Measurements from ENCODE around the gene MRPL36. TPM values are rescaled to one million over a fixed set of nuclear protein-coding genes. Genes with fewer than 3 reads are reported as not detected.
"Not testable (repeated sequence)": the region's sequence is repeated elsewhere in the genome, so short reads cannot be mapped to it uniquely, and the experiment has no call there.

Gene MRPL36
- total RNA-seq, 5 donors from 2014 or later (not counting 1 experiment from before 2014, with no cell fraction given), result 10.6 to 32.5 (median 29.8) TPM

DNA sequence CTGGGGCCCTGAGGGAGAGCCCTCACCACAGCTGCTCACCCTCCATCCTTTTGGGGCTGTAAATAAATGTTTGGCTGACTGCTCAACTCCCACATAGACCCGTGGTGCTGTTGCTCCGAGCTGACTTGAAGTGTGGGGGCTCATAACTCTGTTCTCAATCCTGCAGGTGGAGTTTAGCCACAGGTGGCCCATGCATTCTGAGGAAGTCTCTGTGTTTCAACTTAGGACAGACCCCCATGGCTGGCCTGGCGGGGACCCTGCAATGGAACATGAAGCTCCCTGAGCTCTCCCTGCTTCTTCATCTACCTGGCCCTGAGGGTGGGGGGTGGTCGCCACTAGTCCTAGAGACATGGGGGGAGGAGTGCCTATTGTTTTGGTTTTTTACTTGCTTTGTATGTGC is 21.3 kb upstream of the MRPL36 start:
- H3K9me3 Mint-ChIP-seq, result peaks cover 0 to 5% (median 0%) of the 10 kb centered on the region in 3 donors
- 100% methylated on average over 2 of the region's 4 CpGs for WGBS (ENCODE audit: insufficient coverage)
- DNase-seq, result peak in 1 of 35 experiments; percentile 4
- Histone ChIP-seq H3K27me3 (replicated peaks in 1 of 2; ENCODE audit: control insufficient read depth in 2 of 2, extremely low read depth in 1 of 2, insufficient read depth in 2 of 2, low read length in 1 of 2) (no peaks in the 10 kb centered on the region), H3K27ac (ENCODE audit: low read length) (no peak overlapping the region), H3K4me3 (ENCODE audit: control insufficient read depth in 1 of 2, extremely low read depth in 1 of 2, low read length in 1 of 2) (no peak overlapping the region), H3K9me3 (no peaks in the 10 kb centered on the region), H3K4me1 (ENCODE audit: control insufficient read depth in 1 of 2, extremely low read depth in 1 of 2, insufficient read depth in 2 of 2, low read length in 2 of 2) (no peaks in the 10 kb centered on the region), H3K36me3 (ENCODE audit: control insufficient read depth in 2 of 2, extremely low read depth in 1 of 2, insufficient read depth in 1 of 2, low read length in 1 of 2) (peaks cover 20 to 50% of the 10 kb centered on the region in 2 donors)
- peaks cover 0 to 7% (median 0%) of the 10 kb centered on the region in 3 donors for H3K4me1 Mint-ChIP-seq
- POLR2A ChIA-PET, result interaction anchor here in 1 of 2 donors (1.0 kb wide), 1 partner anchor 19 kb away, joined by 3 read pairs; no protein-coding TSS in a partner anchor
- CTCF ChIA-PET, result no interaction called here
- no peak overlapping the region for H3K27ac Mint-ChIP-seq
- no peak for ATAC-seq (replicated peaks in 1 of 4)
- no peaks in the 10 kb centered on the region for H3K27me3 Mint-ChIP-seq
- peaks cover 67% of the 10 kb centered on the region for H3K36me3 Mint-ChIP-seq
- no peak overlapping the region for H3K4me3 Mint-ChIP-seq

DNA sequence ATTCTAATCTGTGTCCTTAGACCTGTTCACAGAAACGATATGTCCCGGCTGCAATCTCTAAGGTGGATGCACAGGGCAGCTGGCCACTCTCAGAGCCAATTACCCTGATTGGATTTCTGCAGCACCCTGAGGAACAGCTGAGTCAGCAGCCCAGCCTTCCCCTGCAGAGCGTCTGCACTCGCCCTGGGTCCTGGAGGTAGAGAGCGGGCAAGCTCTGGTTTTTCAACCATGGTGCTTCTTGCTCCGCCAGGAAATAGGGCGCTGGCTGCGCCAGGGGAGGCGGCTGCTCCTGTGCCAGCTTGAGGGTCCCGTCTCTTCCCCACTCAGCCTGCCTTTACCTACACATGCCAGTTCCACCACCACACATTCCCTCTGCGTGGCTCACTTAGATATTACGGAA is 20.7 kb upstream of the MRPL36 start:
- H3K9me3 ChIP-seq, result no peaks in the 10 kb centered on the region
- Mint-ChIP-seq H3K36me3 (peaks cover 66% of the 10 kb centered on the region), H3K4me3 (no peak overlapping the region), H3K27ac (no peak overlapping the region), H3K27me3 (no peaks in the 10 kb centered on the region), H3K4me1 (peaks cover 0 to 7% (median 0%) of the 10 kb centered on the region in 3 donors), H3K9me3 (peaks cover 0 to 5% (median 0%) of the 10 kb centered on the region in 3 donors)
- peak in 1 of 35 experiments; percentile 2 for DNase-seq
- peaks cover 20 to 56% of the 10 kb centered on the region in 2 donors for H3K36me3 ChIP-seq (ENCODE audit: control insufficient read depth in 2 of 2, extremely low read depth in 1 of 2, insufficient read depth in 1 of 2, low read length in 1 of 2)
- H3K4me1 ChIP-seq (ENCODE audit: control insufficient read depth in 1 of 2, extremely low read depth in 1 of 2, insufficient read depth in 2 of 2, low read length in 2 of 2), result no peaks in the 10 kb centered on the region
- H3K27me3 ChIP-seq (replicated peaks in 1 of 2; ENCODE audit: control insufficient read depth in 2 of 2, extremely low read depth in 1 of 2, insufficient read depth in 2 of 2, low read length in 1 of 2), result no peaks in the 10 kb centered on the region
- ChIA-PET CTCF (no interaction called here), POLR2A (interaction anchor here in 1 of 2 donors (1.0 kb wide), 1 partner anchor 19 kb away, joined by 3 read pairs; no protein-coding TSS in a partner anchor)
- H3K27ac ChIP-seq (ENCODE audit: low read length), result no peak overlapping the region
- H3K4me3 ChIP-seq (ENCODE audit: control insufficient read depth in 1 of 2, extremely low read depth in 1 of 2, low read length in 1 of 2), result no peak overlapping the region
- WGBS (ENCODE audit: insufficient coverage), result 87% methylated on average over 9 of the region's 12 CpGs
- ATAC-seq (replicated peaks in 1 of 4), result no peak

DNA sequence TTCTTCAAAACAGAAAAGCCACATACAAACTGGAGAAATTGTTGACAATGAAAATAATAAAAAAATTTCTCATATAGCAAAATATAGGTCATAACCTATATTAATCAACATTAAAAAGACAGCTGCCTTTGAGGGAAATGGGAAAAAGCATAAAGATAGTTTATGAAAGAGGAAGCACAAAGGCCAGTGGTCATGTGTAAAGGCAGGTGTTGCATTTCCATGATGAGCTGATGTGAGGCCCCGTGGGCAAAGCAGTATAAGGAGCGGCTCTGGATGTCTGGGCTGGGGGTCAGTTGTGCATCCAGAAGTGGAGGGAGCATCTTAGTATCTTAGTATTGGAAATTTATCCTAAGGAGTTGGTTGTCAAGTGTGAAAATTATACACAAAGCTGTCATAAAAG is 19.8 kb upstream of the MRPL36 start:
- H3K27ac Mint-ChIP-seq, result no peak overlapping the region
- CTCF ChIA-PET, result interaction anchor here in 1 of 2 donors (0.7 kb wide), 1 partner anchor 17 kb away, joined by 4 read pairs; no protein-coding TSS in a partner anchor

DNA sequence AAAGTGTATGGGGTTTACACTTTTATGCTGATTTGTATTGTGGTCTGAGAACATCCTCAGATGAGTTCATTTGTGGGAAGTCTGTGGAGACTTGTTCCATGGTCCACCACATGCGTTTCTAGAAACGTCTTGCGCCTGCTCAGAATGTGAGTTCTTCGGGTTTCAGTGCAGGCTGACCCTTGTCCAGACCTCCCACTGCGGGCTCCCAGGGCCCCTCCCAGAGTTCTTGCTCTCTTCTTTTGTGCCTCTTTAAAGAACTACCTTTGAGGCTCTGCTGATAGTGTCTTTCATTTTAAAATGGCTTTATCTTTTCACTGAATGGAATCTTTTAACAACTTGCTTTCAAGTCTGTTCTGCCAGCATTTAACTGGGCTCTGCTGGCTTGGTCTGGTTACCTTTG is 19.1 kb upstream of the MRPL36 start:
- DNase-seq (no peak), ATAC-seq (replicated peaks in 1 of 4) (no peak)
- H3K27me3 ChIP-seq (replicated peaks in 1 of 2; ENCODE audit: control insufficient read depth in 2 of 2, extremely low read depth in 1 of 2, insufficient read depth in 2 of 2, low read length in 1 of 2), result no peaks in the 10 kb centered on the region
- POLR2A ChIA-PET, result no interaction called here
- H3K4me3 ChIP-seq (ENCODE audit: control insufficient read depth in 1 of 2, extremely low read depth in 1 of 2, low read length in 1 of 2), result no peak overlapping the region
- no peak overlapping the region for H3K27ac ChIP-seq (ENCODE audit: low read length)
- WGBS (ENCODE audit: insufficient coverage), result 78% methylated on average over 4 of the region's 5 CpGs
- Mint-ChIP-seq H3K27ac (peak overlapping the region in 1 of 2 donors; percentile 6), H3K36me3 (peaks cover 79% of the 10 kb centered on the region), H3K4me3 (no peak overlapping the region), H3K4me1 (peaks cover 0 to 7% (median 0%) of the 10 kb centered on the region in 3 donors), H3K9me3 (peaks cover 0 to 5% (median 0%) of the 10 kb centered on the region in 3 donors), H3K27me3 (no peaks in the 10 kb centered on the region)
- H3K36me3 ChIP-seq (ENCODE audit: control insufficient read depth in 2 of 2, extremely low read depth in 1 of 2, insufficient read depth in 1 of 2, low read length in 1 of 2), result peaks cover 23 to 70% of the 10 kb centered on the region in 2 donors
- CTCF ChIA-PET, result no interaction called here
- no peaks in the 10 kb centered on the region for H3K9me3 ChIP-seq
- no peaks in the 10 kb centered on the region for H3K4me1 ChIP-seq (ENCODE audit: control insufficient read depth in 1 of 2, extremely low read depth in 1 of 2, insufficient read depth in 2 of 2, low read length in 2 of 2)

More for the DNA sequence above, 19.8 kb upstream of the MRPL36 start:
- Histone ChIP-seq H3K27ac (ENCODE audit: low read length) (no peak overlapping the region), H3K4me1 (ENCODE audit: control insufficient read depth in 1 of 2, extremely low read depth in 1 of 2, insufficient read depth in 2 of 2, low read length in 2 of 2) (no peaks in the 10 kb centered on the region), H3K27me3 (replicated peaks in 1 of 2; ENCODE audit: control insufficient read depth in 2 of 2, extremely low read depth in 1 of 2, insufficient read depth in 2 of 2, low read length in 1 of 2) (no peaks in the 10 kb centered on the region), H3K4me3 (ENCODE audit: control insufficient read depth in 1 of 2, extremely low read depth in 1 of 2, low read length in 1 of 2) (no peak overlapping the region), H3K36me3 (ENCODE audit: control insufficient read depth in 2 of 2, extremely low read depth in 1 of 2, insufficient read depth in 1 of 2, low read length in 1 of 2) (peaks cover 23 to 63% of the 10 kb centered on the region in 2 donors), H3K9me3 (no peaks in the 10 kb centered on the region)
- ATAC-seq (replicated peaks in 1 of 4) (no peak), DNase-seq (no peak)
- H3K4me3 Mint-ChIP-seq, result no peak overlapping the region
- peaks cover 0 to 7% (median 0%) of the 10 kb centered on the region in 3 donors for H3K4me1 Mint-ChIP-seq
- H3K36me3 Mint-ChIP-seq, result peaks cover 76% of the 10 kb centered on the region
- peaks cover 0 to 5% (median 0%) of the 10 kb centered on the region in 3 donors for H3K9me3 Mint-ChIP-seq
- POLR2A ChIA-PET, result no interaction called here
- no peaks in the 10 kb centered on the region for H3K27me3 Mint-ChIP-seq
- 100% methylated on average over 2 of the region's 2 CpGs for WGBS (ENCODE audit: insufficient coverage)

DNA sequence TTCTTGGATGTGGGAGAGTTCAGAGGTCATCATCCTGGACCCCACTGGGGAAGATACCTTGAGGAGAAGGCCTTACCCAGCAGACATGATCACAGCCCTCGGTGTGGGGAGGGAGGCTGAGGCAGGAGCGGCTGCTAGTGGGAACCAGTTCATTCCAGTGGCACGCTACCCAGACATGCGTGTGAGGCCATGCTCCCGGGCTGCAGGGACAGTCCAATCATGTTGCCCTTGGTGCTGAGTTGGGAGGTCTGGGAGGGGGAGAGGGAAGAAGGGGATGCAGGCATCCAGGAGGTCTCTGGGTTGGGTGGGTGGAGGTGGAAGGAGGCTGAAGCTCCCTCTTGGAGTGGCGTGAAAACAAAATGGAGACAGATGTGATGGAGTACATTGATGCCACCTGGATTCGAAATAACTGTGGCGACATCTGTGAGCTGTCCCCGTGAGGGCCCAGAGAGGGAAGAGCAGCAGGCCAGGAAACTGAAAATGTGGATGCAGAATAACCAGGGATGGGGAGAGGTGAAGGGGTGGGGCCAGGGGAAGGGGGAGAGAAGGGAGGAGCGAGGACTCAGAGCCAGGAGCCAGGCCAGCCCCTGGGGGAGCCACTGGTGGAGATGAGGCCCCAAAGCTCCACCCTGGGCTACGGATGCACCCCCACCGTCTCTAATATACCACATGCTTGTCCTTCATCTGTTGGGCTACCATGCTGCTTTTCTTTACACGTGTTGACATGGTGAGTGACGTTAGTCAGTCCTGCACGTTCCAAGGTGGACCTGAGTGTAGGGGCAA is 17.8 kb upstream of the MRPL36 start:
- no peak overlapping the region for H3K27ac ChIP-seq (ENCODE audit: low read length)
- H3K36me3 Mint-ChIP-seq, result peaks cover 84% of the 10 kb centered on the region
- H3K9me3 Mint-ChIP-seq, result peaks cover 0 to 5% (median 0%) of the 10 kb centered on the region in 3 donors
- DNase-seq, result no peak
- no peak for ATAC-seq (replicated peaks in 1 of 4)
- no peak overlapping the region for H3K4me3 ChIP-seq (ENCODE audit: control insufficient read depth in 1 of 2, extremely low read depth in 1 of 2, low read length in 1 of 2)
- 90% methylated on average over 15 of the region's 15 CpGs for WGBS (ENCODE audit: insufficient coverage)
- no peak overlapping the region for H3K4me3 Mint-ChIP-seq
- H3K27ac Mint-ChIP-seq, result no peak overlapping the region
- H3K27me3 Mint-ChIP-seq, result no peaks in the 10 kb centered on the region
- no peaks in the 10 kb centered on the region for H3K9me3 ChIP-seq
- H3K36me3 ChIP-seq (ENCODE audit: control insufficient read depth in 2 of 2, extremely low read depth in 1 of 2, insufficient read depth in 1 of 2, low read length in 1 of 2), result peaks cover 23 to 82% of the 10 kb centered on the region in 2 donors
- no peaks in the 10 kb centered on the region for H3K4me1 ChIP-seq (ENCODE audit: control insufficient read depth in 1 of 2, extremely low read depth in 1 of 2, insufficient read depth in 2 of 2, low read length in 2 of 2)
- peaks cover 0 to 7% (median 0%) of the 10 kb centered on the region in 3 donors for H3K4me1 Mint-ChIP-seq
- H3K27me3 ChIP-seq (replicated peaks in 1 of 2; ENCODE audit: control insufficient read depth in 2 of 2, extremely low read depth in 1 of 2, insufficient read depth in 2 of 2, low read length in 1 of 2), result no peaks in the 10 kb centered on the region
- ChIA-PET CTCF (no interaction called here), POLR2A (no interaction called here)

DNA sequence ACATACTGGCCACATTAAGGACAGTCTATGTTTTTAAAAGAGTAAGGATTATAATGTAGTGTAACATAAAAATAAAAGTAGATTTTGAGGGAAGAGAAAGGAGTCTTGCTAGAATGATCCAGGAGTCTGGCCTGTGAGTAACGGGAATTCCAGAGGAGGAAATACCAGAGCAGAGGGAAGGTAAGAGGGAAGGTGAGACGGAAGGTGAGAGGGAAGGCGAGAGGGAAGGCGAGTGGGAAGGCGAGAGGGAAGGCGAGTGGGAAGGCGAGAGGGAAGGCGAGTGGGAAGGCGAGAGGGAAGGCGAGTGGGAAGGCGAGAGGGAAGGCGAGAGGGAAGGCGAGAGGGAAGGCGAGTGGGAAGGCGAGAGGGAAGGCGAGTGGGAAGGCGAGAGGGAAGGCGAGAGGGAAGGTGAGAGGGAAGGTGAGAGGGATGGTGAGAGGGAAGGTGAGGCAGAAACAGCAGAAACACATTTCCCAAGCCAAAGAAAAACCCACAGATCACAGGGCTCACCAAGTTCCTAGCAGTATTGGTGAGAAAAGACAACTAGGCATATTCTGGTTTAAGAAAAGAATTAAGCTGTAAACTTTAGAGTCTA is 17.0 kb upstream of the MRPL36 start:
- 91% methylated on average over 6 of the region's 18 CpGs for WGBS (ENCODE audit: insufficient coverage)
- H3K27ac ChIP-seq (ENCODE audit: low read length); H3K9me3 ChIP-seq; H3K4me1 ChIP-seq (ENCODE audit: control insufficient read depth in 1 of 2, extremely low read depth in 1 of 2, insufficient read depth in 2 of 2, low read length in 2 of 2); DNase-seq; H3K4me3 Mint-ChIP-seq; H3K4me1 Mint-ChIP-seq; H3K4me3 ChIP-seq (ENCODE audit: control insufficient read depth in 1 of 2, extremely low read depth in 1 of 2, low read length in 1 of 2); POLR2A ChIA-PET; H3K27me3 Mint-ChIP-seq; H3K27me3 ChIP-seq (replicated peaks in 1 of 2; ENCODE audit: control insufficient read depth in 2 of 2, extremely low read depth in 1 of 2, insufficient read depth in 2 of 2, low read length in 1 of 2); H3K9me3 Mint-ChIP-seq; ATAC-seq (replicated peaks in 1 of 4); CTCF ChIA-PET; H3K27ac Mint-ChIP-seq: not testable (repeated sequence)
- H3K36me3 ChIP-seq (ENCODE audit: control insufficient read depth in 2 of 2, extremely low read depth in 1 of 2, insufficient read depth in 1 of 2, low read length in 1 of 2), result peaks cover 20 to 81% of the 10 kb centered on the region in 2 donors
- H3K36me3 Mint-ChIP-seq, result peaks cover 83% of the 10 kb centered on the region
